Mesenteric fat pad (tissue), 1 donor: ENCODE measurements around the gene MICAL3. TPM values are rescaled to one million over a fixed set of nuclear protein-coding genes. Genes with fewer than 3 reads are reported as not detected.
"Not testable (repeated sequence)": the region's sequence is repeated elsewhere in the genome, so short reads cannot be mapped to it uniquely, and the experiment has no call there.

Source experiments
- DNase-seq: peaks from one replicate; pipeline ENCODE4 v3.0.0-alpha.2; 2020; ENCODE audit warnings: low spot score
- total RNA-seq: library from RNA; stranded (reverse); fragmentation: NEBNext Ultra II Directional; extraction: Animal tissue kit (Norgen Biotek cat#: 25700); gene quantifications from one replicate; pipeline ENCODE4 v1.2.1, GENCODE V29; 2021
- donor health status: DM: yes; HTN: yes; CAD: no.

The MICAL3 gene
- total RNA-seq, 1 donor from 2014 or later = 65.2 TPM

DNA sequence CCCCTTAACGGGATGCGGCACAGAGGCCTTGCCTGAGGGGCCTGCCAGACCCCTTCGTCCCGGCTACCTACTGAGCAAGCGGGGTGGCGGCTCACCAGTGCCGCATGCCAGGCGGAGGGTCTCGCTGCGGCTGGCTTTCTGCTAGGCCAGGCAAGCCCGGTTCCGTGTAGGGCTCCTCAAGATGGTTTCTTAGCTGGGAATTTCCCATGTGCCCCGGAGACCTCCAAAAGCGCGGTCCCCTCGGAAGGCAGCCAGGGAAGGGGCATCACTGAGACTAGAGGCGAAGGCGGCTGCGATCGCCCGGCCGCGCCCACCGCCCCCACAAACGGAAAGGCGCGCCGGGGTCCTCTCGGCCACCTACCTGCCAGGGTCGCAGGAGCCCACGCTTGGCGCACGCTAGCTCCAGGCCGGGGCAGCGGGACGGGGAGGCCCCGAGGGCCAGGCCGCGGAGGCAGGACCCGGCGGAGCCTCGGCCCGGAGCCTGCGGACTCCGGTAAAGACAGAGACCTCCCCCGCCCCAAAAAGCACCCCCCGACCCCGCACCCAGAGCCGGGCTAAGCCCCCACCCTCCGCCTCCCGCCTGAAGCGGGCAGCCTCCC lies 23.8 kb downstream of the MICAL3 start:
- DNase-seq = no peak

DNA sequence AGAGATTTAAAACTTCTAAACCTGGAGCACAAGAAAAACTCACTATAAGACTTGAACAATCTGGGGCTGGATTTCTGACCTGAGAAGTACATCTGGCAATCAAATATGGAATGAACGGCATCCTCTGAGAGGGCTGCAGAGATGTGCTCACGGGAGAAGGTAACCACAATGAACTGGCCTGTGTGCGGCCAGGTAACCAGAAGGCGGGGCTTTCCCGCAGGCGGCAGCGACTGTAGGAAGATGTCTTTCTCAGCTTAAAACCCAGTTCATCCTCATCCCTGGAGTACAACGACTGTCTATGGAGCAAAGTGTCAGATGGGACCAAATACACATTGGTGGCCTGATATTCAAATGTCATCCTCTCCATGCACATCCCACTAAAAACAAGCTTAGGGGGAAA lies 24.5 kb downstream of the MICAL3 start:
- DNase-seq = no peak

GRCh38 chr22:17998913-17999312 lies 25.4 kb downstream of the MICAL3 start:
- DNase-seq = no peak

DNA sequence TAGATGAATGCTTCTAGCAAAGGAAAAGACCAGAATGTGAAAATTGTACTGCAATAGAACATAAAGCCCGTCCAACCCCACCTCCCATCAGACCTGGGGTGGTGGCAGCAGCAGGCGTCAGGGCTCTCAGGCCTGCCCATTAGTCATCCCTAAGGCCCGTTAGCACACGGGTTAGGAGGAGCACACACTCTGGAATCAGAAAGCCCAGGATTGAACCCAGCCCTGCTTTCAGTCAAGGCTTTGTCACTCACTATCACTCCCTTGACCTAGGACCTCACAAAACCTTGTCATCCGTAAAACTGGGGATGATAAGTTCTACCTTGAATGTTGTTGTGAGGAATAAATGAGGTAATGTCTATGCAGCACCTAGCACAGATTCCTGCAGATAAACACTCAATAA lies 26.9 kb downstream of the MICAL3 start:
- DNase-seq = no peak

GRCh38 chr22:17995256-17995655 lies 29.1 kb downstream of the MICAL3 start:
- not testable (repeated sequence) for DNase-seq

DNA sequence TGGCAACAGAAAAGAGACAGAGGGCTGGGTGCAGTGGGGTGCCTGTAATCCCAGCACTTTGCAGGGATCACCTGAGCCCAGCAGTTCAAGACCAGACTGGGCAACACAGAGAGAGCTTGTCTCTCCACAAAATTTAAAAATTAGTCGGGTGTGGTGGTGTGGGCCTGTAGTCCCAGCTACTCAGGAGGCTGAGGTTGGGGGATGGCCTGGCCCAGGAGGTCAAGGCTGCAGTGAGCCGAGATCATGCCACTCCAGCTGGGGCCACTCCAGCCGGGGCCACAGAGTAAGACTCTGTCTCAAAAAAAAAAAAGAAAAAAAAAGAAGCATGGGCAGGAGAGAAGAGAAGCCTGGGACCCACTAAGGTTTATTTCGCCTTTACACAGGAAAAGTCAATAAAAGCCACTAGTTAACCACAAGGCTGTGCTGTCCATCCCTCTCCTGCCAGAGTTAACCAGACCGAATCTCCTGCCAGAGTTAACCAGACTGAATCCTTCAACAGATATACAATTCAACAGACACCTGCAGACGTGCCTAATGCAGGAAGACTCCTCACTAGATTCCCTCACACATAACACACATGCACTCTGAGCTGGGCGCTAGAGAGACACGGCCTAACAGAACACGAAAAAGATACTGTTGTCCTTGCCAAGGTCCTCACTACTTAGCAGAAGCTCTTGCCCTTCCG lies 29.8 kb downstream of the MICAL3 start:
- DNase-seq = no peak

- not testable (repeated sequence) for DNase-seq
These were observed 31.4 kb downstream of the MICAL3 start for GRCh38 chr22:17992976-17993375.

- not testable (repeated sequence) for DNase-seq
These were observed 32.4 kb downstream of the MICAL3 start for GRCh38 chr22:17991992-17992391.

GRCh38 chr22:17990942-17991341 lies 33.4 kb downstream of the MICAL3 start:
- DNase-seq = no peak

- no peak for DNase-seq
These were observed 34.2 kb downstream of the MICAL3 start for GRCh38 chr22:17990147-17990546.

DNA sequence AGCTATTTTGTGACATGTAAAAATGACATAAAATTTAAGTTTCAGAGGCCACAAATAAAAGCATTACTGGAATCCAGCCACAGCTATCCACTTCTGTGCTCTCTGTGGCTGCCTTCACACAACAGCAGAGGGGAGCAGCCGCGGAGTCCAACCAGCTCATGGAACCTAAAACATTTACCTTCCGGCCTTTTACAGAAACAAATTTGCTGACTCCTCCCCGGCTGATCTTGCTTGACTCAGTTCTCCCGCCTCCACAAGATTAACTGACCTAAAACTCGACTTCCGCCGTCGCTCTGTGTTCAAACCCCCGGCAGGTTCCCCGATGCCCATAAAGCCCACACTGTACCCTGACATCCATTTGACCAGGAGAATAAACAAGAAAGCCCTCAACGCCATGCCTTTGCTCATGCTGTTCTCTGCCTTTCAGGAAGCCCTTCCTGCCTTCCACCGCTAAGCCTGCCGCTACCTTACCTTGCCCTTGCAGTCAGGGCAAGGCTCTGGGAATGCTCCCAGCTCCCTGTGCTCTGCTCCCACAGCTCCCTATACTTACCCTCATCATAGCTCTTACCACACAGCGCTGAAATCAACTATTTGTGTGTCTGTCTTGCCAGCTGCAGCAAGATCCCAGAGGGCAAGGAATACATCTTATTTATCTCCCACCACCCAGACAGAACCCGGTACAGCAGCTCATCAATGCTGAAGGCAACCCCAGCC lies 35.4 kb downstream of the MICAL3 start:
- DNase-seq = no peak

- no peak for DNase-seq
These were observed 38.8 kb downstream of the MICAL3 start for GRCh38 chr22:17985606-17986005.

DNA sequence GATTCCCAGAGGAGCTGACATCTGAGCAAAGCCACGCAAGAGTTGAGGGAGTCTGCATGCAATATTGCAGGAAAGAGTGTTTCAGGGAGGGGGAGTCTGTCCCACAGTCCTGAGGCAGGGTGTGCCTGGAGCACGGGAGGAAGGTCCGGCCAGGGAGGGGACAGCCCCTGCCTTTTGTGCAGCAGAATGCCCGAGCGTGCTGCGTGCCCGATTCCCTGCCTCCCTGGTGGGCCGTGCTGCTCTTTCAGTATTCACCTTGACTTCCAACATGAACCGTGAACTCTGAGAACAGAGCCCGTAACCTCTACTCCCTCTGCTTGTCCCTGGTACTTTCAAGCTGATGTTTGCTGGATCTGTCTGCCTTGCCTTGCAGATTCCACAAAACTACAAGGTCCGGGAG lies 39.3 kb downstream of the MICAL3 start:
- not testable (repeated sequence) for DNase-seq

DNA sequence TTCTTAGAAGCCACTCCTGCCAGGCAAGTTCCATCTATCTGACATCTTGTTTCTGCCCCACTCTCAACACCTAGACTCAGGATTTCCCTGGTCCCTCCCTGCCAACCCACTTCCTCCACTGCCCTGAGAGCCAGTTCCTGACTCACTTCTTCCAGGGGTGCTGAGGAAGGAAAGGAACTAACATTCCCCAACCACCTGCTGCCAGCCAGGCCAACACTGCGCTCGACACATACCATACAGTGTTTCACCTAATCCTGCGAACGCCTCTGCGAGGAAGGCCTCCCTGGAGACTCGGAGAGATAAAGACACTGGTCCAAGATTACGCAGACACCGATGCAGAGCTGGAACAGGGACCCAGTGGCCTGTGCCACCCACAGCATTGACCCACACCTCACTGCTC lies 40.2 kb downstream of the MICAL3 start:
- DNase-seq = no peak

DNA sequence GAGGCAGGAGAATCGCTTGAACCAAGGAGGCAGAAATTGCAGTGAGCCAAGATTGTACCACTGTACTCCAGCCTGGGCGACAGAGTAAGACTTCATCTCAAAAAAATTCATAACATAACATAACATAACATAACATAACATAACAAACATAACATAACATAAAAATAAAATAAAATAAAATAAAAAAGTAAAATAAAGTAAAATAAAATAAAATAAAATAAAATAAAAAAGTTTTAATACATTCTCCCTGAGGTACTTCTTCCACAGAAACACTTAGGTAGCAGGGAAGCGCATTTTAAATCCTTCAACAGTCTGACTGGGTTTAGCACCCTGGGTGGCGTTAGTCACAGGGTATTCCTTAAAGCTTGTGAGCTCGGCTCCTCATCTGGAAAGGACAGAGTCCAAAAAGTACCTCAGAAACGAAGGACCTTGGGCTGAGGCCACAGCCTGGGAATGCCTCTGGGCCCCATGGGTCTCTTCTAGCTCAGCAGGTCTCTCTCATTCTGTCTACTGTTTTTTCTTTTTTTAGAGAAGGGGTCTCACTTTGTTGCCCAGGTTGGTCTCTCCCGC lies 41.7 kb downstream of the MICAL3 start:
- no peak for DNase-seq

DNA sequence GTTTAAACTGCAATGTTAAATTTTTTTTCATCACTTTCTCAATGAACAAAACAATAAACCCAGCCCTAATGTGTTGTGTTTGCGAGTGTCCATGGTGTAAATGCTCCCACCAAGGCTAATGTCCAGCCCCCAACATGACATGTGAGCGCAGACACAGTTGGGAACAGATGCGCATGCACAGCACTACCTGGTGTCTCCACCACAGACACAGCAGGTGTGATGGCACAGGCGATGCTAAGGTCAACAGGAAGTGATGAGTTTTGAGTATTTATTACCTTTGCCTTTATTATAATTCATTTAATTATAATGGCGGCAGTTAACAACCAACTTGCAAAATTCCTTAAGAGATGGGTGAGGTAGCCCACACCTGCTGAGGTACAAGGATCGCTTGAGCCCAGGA lies 42.9 kb downstream of the MICAL3 start:
- no peak for DNase-seq

GRCh38 chr22:17980638-17981051 lies 43.7 kb downstream of the MICAL3 start:
- no peak for DNase-seq

- no peak for DNase-seq
These were observed 44.3 kb downstream of the MICAL3 start for GRCh38 chr22:17980015-17980590.

DNA sequence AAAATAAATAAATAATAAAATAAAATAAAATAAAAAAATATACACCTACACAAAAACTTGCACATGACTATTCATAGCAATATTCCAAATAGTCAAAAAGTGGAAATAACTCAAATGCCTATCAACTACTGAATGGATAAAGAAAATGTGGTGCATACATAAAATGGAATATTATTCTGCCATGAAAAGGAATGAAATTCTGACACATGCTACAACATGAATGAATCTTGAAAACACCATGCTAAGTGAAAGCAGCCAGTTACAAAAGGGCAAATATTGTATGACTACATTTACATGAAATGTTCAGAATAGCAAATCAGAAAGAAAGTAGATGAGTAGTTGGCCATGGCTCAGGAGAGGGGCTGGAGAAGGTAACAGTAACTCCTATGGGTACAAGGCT lies 46.3 kb downstream of the MICAL3 start:
- no peak for DNase-seq

GRCh38 chr22:17977371-17977770 lies 47.0 kb downstream of the MICAL3 start:
- no peak for DNase-seq

- no peak for DNase-seq
These were observed 48.2 kb downstream of the MICAL3 start for GRCh38 chr22:17976121-17976520.
